Activated T-cell treated with anti-CD3 and anti-CD28 coated beads, Interleukin-2, amount 50 U/mL, for 4 hours (primary cell): Measurements from ENCODE around the gene ALDH1A1. TPM values are rescaled to one million over a fixed set of nuclear protein-coding genes. Genes with fewer than 3 reads are reported as not detected.
"Not testable (repeated sequence)": the region's sequence is repeated elsewhere in the genome, so short reads cannot be mapped to it uniquely, and the experiment has no call there.

Experiments
- ATAC-seq, 2 donors: fragments of 200-7000 bp; cut with Tn5 transposase; one replicate each; pipeline ENCODE4 v1.10.0; 2021
- DNase-seq: peaks from one replicate; pipeline ENCODE4 v3.0.0-alpha.2; 2020
- H3K27me3 Mint-ChIP-seq: one replicate; pipeline ENCODE4 v1.8.0; 2021; ENCODE audit warnings: low read depth, mixed read lengths
- H3K36me3 Mint-ChIP-seq: one replicate; pipeline ENCODE4 v1.8.0; 2022; ENCODE audit warnings: mixed read lengths; ENCODE audit not compliant: insufficient read depth
- H3K4me1 Mint-ChIP-seq: one replicate; pipeline ENCODE4 v1.8.0; 2021; ENCODE audit warnings: low read depth, mixed read lengths
- H3K4me3 Mint-ChIP-seq: one replicate; pipeline ENCODE4 v1.8.0; 2021; ENCODE audit warnings: mild to moderate bottlenecking, moderate library complexity, mixed read lengths
- H3K9me3 Mint-ChIP-seq: one replicate; pipeline ENCODE4 v1.8.0; 2021; ENCODE audit warnings: mixed read lengths
- total RNA-seq, 3 donors: library from RNA; stranded (reverse); gene quantifications; one replicate each; pipeline ENCODE4 v1.2.1, GENCODE V29; 2021

Gene ALDH1A1
- total RNA-seq, 3 donors from 2014 or later, result 0.16 to 0.35 (median 0.22) TPM

GRCh38 chr9:72942451-72942850 is 10.4 kb downstream of the ALDH1A1 start:
- DNase-seq (no peak), ATAC-seq (no peak)
- no peaks in the 10 kb centered on the region for H3K36me3 Mint-ChIP-seq
- no peak overlapping the region for H3K4me3 Mint-ChIP-seq
- H3K9me3 Mint-ChIP-seq, result no peaks in the 10 kb centered on the region
- H3K4me1 Mint-ChIP-seq, result no peaks in the 10 kb centered on the region
- H3K27me3 Mint-ChIP-seq, result peaks cover 10% of the 10 kb centered on the region

GRCh38 chr9:72939581-72939980 is 13.3 kb downstream of the ALDH1A1 start:
- ATAC-seq, H3K27me3 Mint-ChIP-seq, H3K36me3 Mint-ChIP-seq: not testable (repeated sequence)

DNA sequence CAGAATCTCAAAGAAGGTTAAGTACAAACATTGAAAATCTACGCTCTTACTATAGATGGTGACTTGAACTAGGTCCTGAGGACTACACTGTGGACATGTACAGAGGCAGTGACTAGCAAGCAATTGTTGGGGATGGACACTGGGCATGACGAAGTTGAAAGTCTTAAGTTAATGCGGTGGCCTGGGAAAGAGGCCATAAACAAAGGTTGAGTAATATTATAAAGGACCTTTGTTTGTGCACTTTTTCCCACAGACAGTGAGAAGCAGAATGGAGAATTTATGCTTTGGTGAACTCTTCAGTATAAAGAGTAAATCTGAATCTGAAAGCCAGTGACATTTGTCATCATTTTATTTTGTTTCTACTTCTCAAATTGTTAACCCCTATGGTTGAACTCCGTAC is 15.3 kb downstream of the ALDH1A1 start:
- Mint-ChIP-seq H3K36me3 (no peaks in the 10 kb centered on the region), H3K4me1 (no peaks in the 10 kb centered on the region), H3K9me3 (no peaks in the 10 kb centered on the region), H3K27me3 (peaks cover 5% of the 10 kb centered on the region), H3K4me3 (no peak overlapping the region)
- no peak for DNase-seq
- ATAC-seq, result no peak

More at GRCh38 chr9:72939581-72939980, 13.3 kb downstream of the ALDH1A1 start:
- DNase-seq, H3K9me3 Mint-ChIP-seq, H3K4me3 Mint-ChIP-seq, H3K4me1 Mint-ChIP-seq: not testable (repeated sequence)

DNA sequence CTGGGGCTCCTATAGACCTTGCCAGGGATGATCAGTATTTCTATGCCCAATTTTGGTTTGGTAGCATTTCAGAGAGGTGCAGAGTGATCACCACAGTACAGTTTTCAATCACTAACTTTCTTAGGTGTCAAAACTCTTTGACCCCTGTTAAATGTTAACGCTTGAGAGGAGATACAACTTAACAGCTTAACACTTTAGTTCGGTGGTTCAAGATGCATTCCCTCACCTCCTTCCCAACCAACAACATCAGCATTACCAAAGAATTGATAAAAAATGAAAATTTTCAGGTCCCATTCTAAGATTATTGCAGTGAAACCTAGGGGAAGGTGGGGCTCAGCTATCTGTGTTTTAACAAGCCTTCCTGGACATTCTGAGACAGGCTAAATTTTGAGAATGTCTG is 16.2 kb downstream of the ALDH1A1 start:
- Mint-ChIP-seq H3K4me3 (no peak overlapping the region), H3K9me3 (no peaks in the 10 kb centered on the region), H3K36me3 (no peaks in the 10 kb centered on the region), H3K27me3 (peaks cover 4% of the 10 kb centered on the region), H3K4me1 (no peaks in the 10 kb centered on the region)
- DNase-seq (no peak), ATAC-seq (no peak)

DNA sequence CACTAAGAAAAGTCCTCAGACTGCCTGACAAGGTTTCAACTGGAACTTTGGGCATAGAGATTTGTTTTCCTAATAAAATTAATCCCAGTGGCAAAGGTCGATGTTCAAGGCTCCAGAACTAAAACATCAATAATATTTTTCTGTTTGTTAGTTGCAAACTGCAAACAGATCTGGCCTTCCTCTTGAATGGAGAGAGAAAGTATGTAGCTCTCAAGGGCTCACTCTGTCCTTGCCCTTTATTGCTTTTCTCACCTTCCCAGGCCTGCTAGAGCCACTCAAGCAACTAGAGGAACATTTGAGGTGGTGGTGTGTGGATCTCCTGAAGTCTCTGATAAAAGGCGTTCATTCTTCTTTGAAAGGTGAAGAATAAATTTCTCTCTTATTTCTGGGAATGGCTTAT is 16.6 kb downstream of the ALDH1A1 start:
- H3K27me3 Mint-ChIP-seq, result no peaks in the 10 kb centered on the region
- H3K4me3 Mint-ChIP-seq, result no peak overlapping the region
- no peaks in the 10 kb centered on the region for H3K36me3 Mint-ChIP-seq
- ATAC-seq (no peak), DNase-seq (no peak)
- no peaks in the 10 kb centered on the region for H3K9me3 Mint-ChIP-seq
- no peaks in the 10 kb centered on the region for H3K4me1 Mint-ChIP-seq

GRCh38 chr9:72935595-72935994 is 17.3 kb downstream of the ALDH1A1 start:
- ATAC-seq (no peak), DNase-seq (no peak)
- no peaks in the 10 kb centered on the region for H3K36me3 Mint-ChIP-seq
- H3K4me1 Mint-ChIP-seq, result no peaks in the 10 kb centered on the region
- no peaks in the 10 kb centered on the region for H3K27me3 Mint-ChIP-seq
- no peak overlapping the region for H3K4me3 Mint-ChIP-seq
- H3K9me3 Mint-ChIP-seq, result no peaks in the 10 kb centered on the region

- DNase-seq (no peak), ATAC-seq (no peak)
- no peaks in the 10 kb centered on the region for H3K9me3 Mint-ChIP-seq
- H3K4me3 Mint-ChIP-seq, result no peak overlapping the region
- H3K27me3 Mint-ChIP-seq, result no peaks in the 10 kb centered on the region
- H3K36me3 Mint-ChIP-seq, result no peaks in the 10 kb centered on the region
- no peaks in the 10 kb centered on the region for H3K4me1 Mint-ChIP-seq
Observed at GRCh38 chr9:72933730-72934665, 18.9 kb downstream of the ALDH1A1 start.

DNA sequence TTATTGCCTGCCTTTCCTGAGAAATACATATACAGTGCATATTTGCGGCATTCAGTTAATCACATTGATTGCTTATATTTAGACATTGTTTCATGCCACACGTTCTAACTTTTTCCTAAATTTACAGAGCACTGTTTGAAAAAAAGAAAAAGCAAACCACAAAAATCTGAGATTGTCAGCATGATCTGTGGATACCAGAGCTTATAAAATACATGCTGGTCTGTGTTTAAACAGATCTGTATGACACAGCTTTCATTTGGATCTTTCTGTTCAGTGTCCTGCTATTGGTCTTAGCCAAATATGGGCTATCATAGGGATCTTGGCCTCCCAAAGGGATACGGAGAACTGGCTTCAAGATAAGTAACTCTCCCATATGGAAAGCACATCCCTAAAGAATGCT is 20.2 kb downstream of the ALDH1A1 start:
- ATAC-seq, result no peak
- no peaks in the 10 kb centered on the region for H3K4me1 Mint-ChIP-seq
- no peaks in the 10 kb centered on the region for H3K36me3 Mint-ChIP-seq
- no peak overlapping the region for H3K4me3 Mint-ChIP-seq
- DNase-seq, result no peak
- no peaks in the 10 kb centered on the region for H3K9me3 Mint-ChIP-seq
- no peaks in the 10 kb centered on the region for H3K27me3 Mint-ChIP-seq

DNA sequence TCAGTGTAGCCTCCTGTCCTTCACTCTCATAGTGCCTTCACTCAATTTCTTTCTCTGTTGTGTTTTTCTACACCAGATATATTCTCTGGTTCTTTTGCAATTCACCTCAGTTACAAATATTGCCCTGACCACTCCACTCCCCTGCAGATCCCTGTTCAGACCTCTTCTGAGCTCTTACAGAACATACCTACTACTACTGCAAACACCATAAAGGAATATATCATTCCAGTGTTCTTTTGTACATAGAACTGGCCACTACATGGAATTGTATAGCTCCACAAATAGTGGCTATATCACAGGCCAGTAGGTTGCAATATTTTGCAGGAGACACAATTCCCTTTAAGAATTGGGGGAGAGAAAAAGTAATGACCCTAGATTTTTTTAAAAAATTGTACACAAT is 21.0 kb downstream of the ALDH1A1 start:
- H3K27me3 Mint-ChIP-seq, result no peaks in the 10 kb centered on the region
- DNase-seq (no peak), ATAC-seq (no peak)
- H3K9me3 Mint-ChIP-seq, result no peaks in the 10 kb centered on the region
- no peaks in the 10 kb centered on the region for H3K36me3 Mint-ChIP-seq
- H3K4me3 Mint-ChIP-seq, result no peak overlapping the region
- no peaks in the 10 kb centered on the region for H3K4me1 Mint-ChIP-seq

- Mint-ChIP-seq H3K4me1 (no peaks in the 10 kb centered on the region), H3K27me3 (no peaks in the 10 kb centered on the region), H3K36me3 (no peaks in the 10 kb centered on the region), H3K9me3 (no peaks in the 10 kb centered on the region), H3K4me3 (no peak overlapping the region)
- ATAC-seq (no peak), DNase-seq (no peak)
Observed at GRCh38 chr9:72931437-72931836, 21.4 kb downstream of the ALDH1A1 start.

DNA sequence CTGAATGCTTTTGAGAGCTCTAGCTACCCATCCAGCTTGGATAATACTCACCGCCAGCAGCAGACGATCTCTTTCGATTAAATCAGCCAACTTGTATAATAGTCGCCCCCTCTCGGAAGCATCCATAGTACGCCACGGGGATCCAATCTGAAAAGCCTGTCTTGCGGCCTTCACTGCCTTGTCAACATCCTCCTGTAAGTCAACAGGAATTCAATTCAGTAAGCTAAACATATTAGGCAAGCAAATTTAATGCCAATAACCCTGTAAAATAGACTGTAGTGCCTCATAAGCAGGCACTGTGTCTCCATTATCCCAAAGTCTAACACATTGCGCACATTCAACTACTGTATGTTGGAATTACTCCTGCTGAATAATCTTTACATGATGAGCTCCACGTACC is 22.0 kb downstream of the ALDH1A1 start:
- no peak for ATAC-seq
- Mint-ChIP-seq H3K27me3 (no peaks in the 10 kb centered on the region), H3K4me3 (no peak overlapping the region)

GRCh38 chr9:72929542-72929941 is 23.3 kb downstream of the ALDH1A1 start:
- no peaks in the 10 kb centered on the region for H3K9me3 Mint-ChIP-seq
- no peaks in the 10 kb centered on the region for H3K4me1 Mint-ChIP-seq
- H3K4me3 Mint-ChIP-seq, result no peak overlapping the region

More for the DNA sequence above, 22.0 kb downstream of the ALDH1A1 start:
- Mint-ChIP-seq H3K36me3 (no peaks in the 10 kb centered on the region), H3K4me1 (no peaks in the 10 kb centered on the region), H3K9me3 (no peaks in the 10 kb centered on the region)
- DNase-seq, result no peak

GRCh38 chr9:72928042-72928507 is 24.8 kb downstream of the ALDH1A1 start:
- no peak overlapping the region for H3K4me3 Mint-ChIP-seq
- no peaks in the 10 kb centered on the region for H3K4me1 Mint-ChIP-seq
- ATAC-seq (no peak), DNase-seq (no peak)
- H3K9me3 Mint-ChIP-seq, result no peaks in the 10 kb centered on the region
- H3K27me3 Mint-ChIP-seq, result no peaks in the 10 kb centered on the region
- H3K36me3 Mint-ChIP-seq, result no peaks in the 10 kb centered on the region

More at GRCh38 chr9:72929542-72929941, 23.3 kb downstream of the ALDH1A1 start:
- ATAC-seq (no peak), DNase-seq (no peak)
- Mint-ChIP-seq H3K27me3 (no peaks in the 10 kb centered on the region), H3K36me3 (no peaks in the 10 kb centered on the region)

GRCh38 chr9:72926506-72926905 is 26.3 kb downstream of the ALDH1A1 start:
- peaks cover 3% of the 10 kb centered on the region for H3K27me3 Mint-ChIP-seq
- H3K36me3 Mint-ChIP-seq, result no peaks in the 10 kb centered on the region
- no peak overlapping the region for H3K4me3 Mint-ChIP-seq
- no peak for DNase-seq
- no peaks in the 10 kb centered on the region for H3K9me3 Mint-ChIP-seq
- H3K4me1 Mint-ChIP-seq, result no peaks in the 10 kb centered on the region
- ATAC-seq, result no peak

DNA sequence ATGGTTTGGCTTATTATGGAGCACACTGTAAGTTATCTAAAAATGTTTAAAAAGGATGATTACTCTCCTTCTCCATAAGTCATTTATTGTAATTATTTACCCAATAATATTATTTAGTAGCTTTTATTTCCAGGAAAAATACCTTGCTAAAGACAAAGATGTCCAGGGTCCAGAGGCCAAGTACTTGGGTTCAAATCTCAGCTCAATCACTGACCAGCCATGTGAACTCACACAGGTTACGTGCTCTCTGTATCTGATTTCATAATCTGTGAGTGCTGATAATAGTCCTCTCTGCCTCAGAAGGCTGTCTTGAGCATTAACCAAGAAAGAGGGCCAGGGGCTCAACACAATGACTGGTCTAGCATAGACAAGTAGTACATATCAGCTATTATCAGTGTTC is 27.0 kb downstream of the ALDH1A1 start:
- peaks cover 3% of the 10 kb centered on the region for H3K27me3 Mint-ChIP-seq
- DNase-seq, result no peak
- no peaks in the 10 kb centered on the region for H3K4me1 Mint-ChIP-seq
- no peak for ATAC-seq
- no peak overlapping the region for H3K4me3 Mint-ChIP-seq
- no peaks in the 10 kb centered on the region for H3K9me3 Mint-ChIP-seq
- H3K36me3 Mint-ChIP-seq, result no peaks in the 10 kb centered on the region
